Activated CD4-positive, CD25-positive, alpha-beta regulatory T cell treated with anti-CD3 and anti-CD28 coated beads, Interleukin-2, amount 50 U/mL, for 72 hours (primary cell): ENCODE data around the gene MCF2L.

Experiments used
- DNase-seq: peaks from one replicate; pipeline ENCODE4 v3.0.0; 2021

MCF2L gene

GRCh38 chr13:112998521-112999280 lies 29.7 kb downstream of the MCF2L start:
- no peak for DNase-seq

- DNase-seq: no peak
Measured at GRCh38 chr13:112999414-113000177, 30.6 kb downstream of the MCF2L start.

- no peak for DNase-seq
Measured at GRCh38 chr13:113000575-113000974, 31.6 kb downstream of the MCF2L start.

GRCh38 chr13:113001241-113002140 lies 32.5 kb downstream of the MCF2L start:
- DNase-seq: no peak

GRCh38 chr13:113002206-113002912 lies 33.3 kb downstream of the MCF2L start:
- DNase-seq: no peak

GRCh38 chr13:113002913-113003290 lies 33.9 kb downstream of the MCF2L start:
- no peak for DNase-seq

GRCh38 chr13:113004126-113004525 lies 35.1 kb downstream of the MCF2L start:
- no peak for DNase-seq

GRCh38 chr13:113005076-113005865 lies 36.3 kb downstream of the MCF2L start:
- DNase-seq: peak; percentile 46

- DNase-seq: no peak
Measured at GRCh38 chr13:113005997-113006396, 37.0 kb downstream of the MCF2L start.

GRCh38 chr13:113006660-113007059 lies 37.6 kb downstream of the MCF2L start:
- DNase-seq: no peak

- DNase-seq: no peak
Measured at GRCh38 chr13:113008851-113009250, 39.8 kb downstream of the MCF2L start.

GRCh38 chr13:113009743-113010509 lies 40.9 kb downstream of the MCF2L start:
- no peak for DNase-seq

- DNase-seq: no peak
Measured at GRCh38 chr13:113010510-113010865, 41.5 kb downstream of the MCF2L start.

GRCh38 chr13:113013303-113013702 lies 44.3 kb downstream of the MCF2L start:
- no peak for DNase-seq

GRCh38 chr13:113013878-113014751 lies 45.1 kb downstream of the MCF2L start:
- no peak for DNase-seq

- DNase-seq: no peak
Measured at GRCh38 chr13:113014752-113015745, 46.0 kb downstream of the MCF2L start.

- no peak for DNase-seq
Measured at GRCh38 chr13:113015826-113016525, 47.0 kb downstream of the MCF2L start.
